Measurements from ENCODE around the gene CIAO3.

CIAO3 gene

DNA sequence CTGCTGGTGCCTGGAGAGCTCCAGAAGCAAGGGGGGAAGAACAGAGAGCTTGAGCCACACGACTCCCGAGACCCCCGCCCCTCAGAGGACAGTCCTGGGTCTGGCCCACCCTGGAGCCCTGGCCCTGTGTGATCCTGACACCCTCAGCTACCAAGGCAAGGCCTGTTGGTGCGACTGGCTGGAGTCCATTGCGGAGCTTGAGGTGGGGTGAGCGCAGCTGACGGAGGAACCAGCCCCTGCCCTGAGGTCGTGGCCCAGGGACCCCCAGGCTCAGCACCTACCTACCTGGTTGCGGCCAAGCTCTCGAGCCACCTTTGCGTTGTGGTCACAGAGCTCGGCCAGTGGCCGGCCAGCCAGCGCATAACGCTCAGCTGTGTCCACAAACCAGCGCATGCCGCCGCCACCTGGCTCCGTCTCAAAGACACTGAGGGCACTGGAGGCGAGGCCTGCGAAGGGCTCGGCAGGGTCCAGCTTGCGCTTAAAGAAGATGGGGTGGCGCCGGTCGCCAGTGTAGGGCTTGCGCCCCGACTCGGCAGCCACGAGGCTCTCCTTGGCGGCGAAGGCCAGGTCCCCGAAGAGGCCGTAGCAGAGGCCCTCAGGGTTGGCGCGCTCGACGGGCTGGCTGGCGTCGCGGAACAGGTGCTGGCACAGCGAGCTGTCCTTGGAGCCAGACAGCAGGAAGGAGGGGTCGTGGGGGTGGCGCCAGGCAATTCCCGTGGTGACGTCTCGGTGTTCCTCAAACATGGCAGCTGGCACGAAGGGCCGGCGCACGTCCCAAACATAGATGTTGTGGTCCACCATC, 54.1 kb downstream of the CIAO3 start:
- H3K9me3 ChIP-seq (ENCODE audit: control insufficient read depth, insufficient read depth, low read depth, low read length) = no peaks in the 10 kb centered on the region
- H3K36me3 ChIP-seq (ENCODE audit: control insufficient read depth in 2 of 2, insufficient read depth in 1 of 2, low read length in 2 of 2) = peaks cover 3 to 63% of the 10 kb centered on the region in 2 experiments; a peak in 1 of 3 replicates
- H3K4me1 ChIP-seq (ENCODE audit: control insufficient read depth, insufficient read depth, low read length) = peaks cover 6% of the 10 kb centered on the region; the same call in 1 of the 2 replicates
- no peak overlapping the region for H3K4me3 ChIP-seq (ENCODE audit: low read depth, low read length)
- no peak overlapping the region for H3K27ac ChIP-seq (ENCODE audit: extremely low read depth, low read depth, low read length)
- TF ChIP-seq, protein P1, sequence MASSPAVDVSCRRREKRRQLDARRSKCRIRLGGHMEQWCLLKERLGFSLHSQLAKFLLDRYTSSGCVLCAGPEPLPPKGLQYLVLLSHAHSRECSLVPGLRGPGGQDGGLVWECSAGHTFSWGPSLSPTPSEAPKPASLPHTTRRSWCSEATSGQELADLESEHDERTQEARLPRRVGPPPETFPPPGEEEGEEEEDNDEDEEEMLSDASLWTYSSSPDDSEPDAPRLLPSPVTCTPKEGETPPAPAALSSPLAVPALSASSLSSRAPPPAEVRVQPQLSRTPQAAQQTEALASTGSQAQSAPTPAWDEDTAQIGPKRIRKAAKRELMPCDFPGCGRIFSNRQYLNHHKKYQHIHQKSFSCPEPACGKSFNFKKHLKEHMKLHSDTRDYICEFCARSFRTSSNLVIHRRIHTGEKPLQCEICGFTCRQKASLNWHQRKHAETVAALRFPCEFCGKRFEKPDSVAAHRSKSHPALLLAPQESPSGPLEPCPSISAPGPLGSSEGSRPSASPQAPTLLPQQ (tag by site-specific recombination; IDR thresholded peaks at IDR 0.05) = no peak
- ChIA-PET CTCF (interaction anchor here (0.6 to 1.8 kb wide), 5 partner anchors 9 to 102 kb away, joined by 3 read pairs; partner anchors contain the start of genes CHTF18 and RPUSD1), POLR2A (interaction anchor here (0.5 to 1.5 kb wide), 4 partner anchors 9 to 102 kb away, joined by 3 to 6 read pairs (median 4); partner anchors contain the start of genes CHTF18 and RPUSD1)

- Histone ChIP-seq H3K4me3 (ENCODE audit: low read depth, low read length) (no peak overlapping the region), H3K4me1 (ENCODE audit: control insufficient read depth, insufficient read depth, low read length) (peaks cover 9% of the 10 kb centered on the region; the same call in 1 of the 2 replicates), H3K27ac (ENCODE audit: extremely low read depth, low read depth, low read length) (no peak overlapping the region), H3K9me3 (ENCODE audit: control insufficient read depth, insufficient read depth, low read depth, low read length) (no peaks in the 10 kb centered on the region), H3K36me3 (ENCODE audit: control insufficient read depth in 2 of 2, insufficient read depth in 1 of 2, low read length in 2 of 2) (peaks cover 3 to 70% of the 10 kb centered on the region in 2 experiments; a peak in 1 of 3 replicates)
- POLR2A ChIA-PET = interaction anchor here (0.5 to 1.5 kb wide), 2 partner anchors 9 to 85 kb away, joined by 3 to 6 read pairs; no protein-coding TSS in a partner anchor
- CTCF ChIA-PET = interaction anchor here (0.8 to 1.8 kb wide), 3 partner anchors 9 to 27 kb away, joined by 3 read pairs; no protein-coding TSS in a partner anchor
- no peak for TF ChIP-seq ZNF211 (tag by site-specific recombination; IDR thresholded peaks at IDR 0.05; ENCODE audit: low read depth)
- TF ChIP-seq ZNF2 (tag by site-specific recombination; IDR thresholded peaks at IDR 0.05) = peak; percentile 71; the same call in 1 of the 2 replicates
- TF ChIP-seq, protein P2, sequence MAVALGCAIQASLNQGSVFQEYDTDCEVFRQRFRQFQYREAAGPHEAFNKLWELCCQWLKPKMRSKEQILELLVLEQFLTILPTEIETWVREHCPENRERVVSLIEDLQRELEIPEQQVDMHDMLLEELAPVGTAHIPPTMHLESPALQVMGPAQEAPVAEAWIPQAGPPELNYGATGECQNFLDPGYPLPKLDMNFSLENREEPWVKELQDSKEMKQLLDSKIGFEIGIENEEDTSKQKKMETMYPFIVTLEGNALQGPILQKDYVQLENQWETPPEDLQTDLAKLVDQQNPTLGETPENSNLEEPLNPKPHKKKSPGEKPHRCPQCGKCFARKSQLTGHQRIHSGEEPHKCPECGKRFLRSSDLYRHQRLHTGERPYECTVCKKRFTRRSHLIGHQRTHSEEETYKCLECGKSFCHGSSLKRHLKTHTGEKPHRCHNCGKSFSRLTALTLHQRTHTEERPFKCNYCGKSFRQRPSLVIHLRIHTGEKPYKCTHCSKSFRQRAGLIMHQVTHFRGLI (tag by site-specific recombination; IDR thresholded peaks at IDR 0.05) = no peak
- no peak for TF ChIP-seq AEBP2 (tag by site-specific recombination; IDR thresholded peaks at IDR 0.05; ENCODE audit: borderline replicate concordance)
- TF ChIP-seq CTCF (tag by site-specific recombination; IDR thresholded peaks at IDR 0.05) = peak; percentile 73
- 0 out of 2 replicates have a peak, but pooled peaks have one; percentile 32 for TF ChIP-seq BCL11B (tag by site-specific recombination; IDR thresholded peaks at IDR 0.05; ENCODE audit: low read depth)
- TF ChIP-seq, protein P3, sequence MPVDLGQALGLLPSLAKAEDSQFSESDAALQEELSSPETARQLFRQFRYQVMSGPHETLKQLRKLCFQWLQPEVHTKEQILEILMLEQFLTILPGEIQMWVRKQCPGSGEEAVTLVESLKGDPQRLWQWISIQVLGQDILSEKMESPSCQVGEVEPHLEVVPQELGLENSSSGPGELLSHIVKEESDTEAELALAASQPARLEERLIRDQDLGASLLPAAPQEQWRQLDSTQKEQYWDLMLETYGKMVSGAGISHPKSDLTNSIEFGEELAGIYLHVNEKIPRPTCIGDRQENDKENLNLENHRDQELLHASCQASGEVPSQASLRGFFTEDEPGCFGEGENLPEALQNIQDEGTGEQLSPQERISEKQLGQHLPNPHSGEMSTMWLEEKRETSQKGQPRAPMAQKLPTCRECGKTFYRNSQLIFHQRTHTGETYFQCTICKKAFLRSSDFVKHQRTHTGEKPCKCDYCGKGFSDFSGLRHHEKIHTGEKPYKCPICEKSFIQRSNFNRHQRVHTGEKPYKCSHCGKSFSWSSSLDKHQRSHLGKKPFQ (tag by site-specific recombination; IDR thresholded peaks at IDR 0.05) = no peak
- 0 out of 2 replicates have a peak, but pooled peaks have one; percentile 38 for TF ChIP-seq ZNF76 (tag by site-specific recombination; IDR thresholded peaks at IDR 0.05; ENCODE audit: borderline replicate concordance, low read depth)
- no peak for TF ChIP-seq ZNF184 (tag by site-specific recombination; IDR thresholded peaks at IDR 0.05)
- TF ChIP-seq, protein P4, sequence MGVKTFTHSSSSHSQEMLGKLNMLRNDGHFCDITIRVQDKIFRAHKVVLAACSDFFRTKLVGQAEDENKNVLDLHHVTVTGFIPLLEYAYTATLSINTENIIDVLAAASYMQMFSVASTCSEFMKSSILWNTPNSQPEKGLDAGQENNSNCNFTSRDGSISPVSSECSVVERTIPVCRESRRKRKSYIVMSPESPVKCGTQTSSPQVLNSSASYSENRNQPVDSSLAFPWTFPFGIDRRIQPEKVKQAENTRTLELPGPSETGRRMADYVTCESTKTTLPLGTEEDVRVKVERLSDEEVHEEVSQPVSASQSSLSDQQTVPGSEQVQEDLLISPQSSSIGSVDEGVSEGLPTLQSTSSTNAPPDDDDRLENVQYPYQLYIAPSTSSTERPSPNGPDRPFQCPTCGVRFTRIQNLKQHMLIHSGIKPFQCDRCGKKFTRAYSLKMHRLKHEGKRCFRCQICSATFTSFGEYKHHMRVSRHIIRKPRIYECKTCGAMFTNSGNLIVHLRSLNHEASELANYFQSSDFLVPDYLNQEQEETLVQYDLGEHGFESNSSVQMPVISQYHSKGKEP (tag by site-specific recombination; IDR thresholded peaks at IDR 0.05) = peak; percentile 76
- no peak for TF ChIP-seq ZFP3 (tag by site-specific recombination; IDR thresholded peaks at IDR 0.05; ENCODE audit: low read depth)
- TF ChIP-seq KLF1 (tag by site-specific recombination; IDR thresholded peaks at IDR 0.05) = no peak
- no peak for TF ChIP-seq ZNF114 (tag by site-specific recombination; IDR thresholded peaks at IDR 0.05)
- TF ChIP-seq KLF10 (tag by site-specific recombination; IDR thresholded peaks at IDR 0.05) = no peak
- TF ChIP-seq ZNF223 (tag by site-specific recombination; IDR thresholded peaks at IDR 0.05) = no peak
- TF ChIP-seq ZNF202 (tag by site-specific recombination; IDR thresholded peaks at IDR 0.05; ENCODE audit: borderline replicate concordance) = no peak
- TF ChIP-seq, protein P5, sequence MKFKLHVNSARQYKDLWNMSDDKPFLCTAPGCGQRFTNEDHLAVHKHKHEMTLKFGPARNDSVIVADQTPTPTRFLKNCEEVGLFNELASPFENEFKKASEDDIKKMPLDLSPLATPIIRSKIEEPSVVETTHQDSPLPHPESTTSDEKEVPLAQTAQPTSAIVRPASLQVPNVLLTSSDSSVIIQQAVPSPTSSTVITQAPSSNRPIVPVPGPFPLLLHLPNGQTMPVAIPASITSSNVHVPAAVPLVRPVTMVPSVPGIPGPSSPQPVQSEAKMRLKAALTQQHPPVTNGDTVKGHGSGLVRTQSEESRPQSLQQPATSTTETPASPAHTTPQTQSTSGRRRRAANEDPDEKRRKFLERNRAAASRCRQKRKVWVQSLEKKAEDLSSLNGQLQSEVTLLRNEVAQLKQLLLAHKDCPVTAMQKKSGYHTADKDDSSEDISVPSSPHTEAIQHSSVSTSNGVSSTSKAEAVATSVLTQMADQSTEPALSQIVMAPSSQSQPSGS (tag by site-specific recombination; IDR thresholded peaks at IDR 0.05; ENCODE audit: low read depth) = no peak
- no peak for TF ChIP-seq SALL2 (tag by site-specific recombination; IDR thresholded peaks at IDR 0.05; ENCODE audit: borderline replicate concordance)
- TF ChIP-seq KLF9 (tag by site-specific recombination; IDR thresholded peaks at IDR 0.05; ENCODE audit: low read depth) = no peak
- TF ChIP-seq ZBTB8A (tag by site-specific recombination; IDR thresholded peaks at IDR 0.05) = 0 out of 2 replicates have a peak, but pooled peaks have one; percentile 22
Measured at GRCh38 chr16:685967-686366, 54.8 kb downstream of the CIAO3 start.
